ENCODE results near the gene PRIM1.
"Not testable (repeated sequence)": the region's sequence is repeated elsewhere in the genome, so short reads cannot be mapped to it uniquely, and the experiment has no call there.

GRCh38 chr12:56795791-56796190, 43.7 kb upstream of the PRIM1 start:
- not testable (repeated sequence) for TF ChIP-seq TAF1 (IDR thresholded peaks at IDR 0.05; ENCODE audit: low read depth, low read length); POLR2AphosphoS5 (IDR thresholded peaks at IDR 0.05; ENCODE audit: low read depth, low read length); POLR2A (IDR thresholded peaks at IDR 0.05; ENCODE audit: low read depth, low read length); PAX5 (IDR thresholded peaks at IDR 0.05; ENCODE audit: insufficient read depth, low read length, severe bottlenecking); POU2F2 (IDR thresholded peaks at IDR 0.05; ENCODE audit: low read depth, low read length)
